ENCODE data around the gene OSR1. TPM values are rescaled to one million over a fixed set of nuclear protein-coding genes. Genes with fewer than 3 reads are reported as not detected.

The OSR1 gene
- total and polyA plus RNA-seq, 4 donors: 0.14 to 0.70 (median 0.17) TPM; not detected in 1

DNA sequence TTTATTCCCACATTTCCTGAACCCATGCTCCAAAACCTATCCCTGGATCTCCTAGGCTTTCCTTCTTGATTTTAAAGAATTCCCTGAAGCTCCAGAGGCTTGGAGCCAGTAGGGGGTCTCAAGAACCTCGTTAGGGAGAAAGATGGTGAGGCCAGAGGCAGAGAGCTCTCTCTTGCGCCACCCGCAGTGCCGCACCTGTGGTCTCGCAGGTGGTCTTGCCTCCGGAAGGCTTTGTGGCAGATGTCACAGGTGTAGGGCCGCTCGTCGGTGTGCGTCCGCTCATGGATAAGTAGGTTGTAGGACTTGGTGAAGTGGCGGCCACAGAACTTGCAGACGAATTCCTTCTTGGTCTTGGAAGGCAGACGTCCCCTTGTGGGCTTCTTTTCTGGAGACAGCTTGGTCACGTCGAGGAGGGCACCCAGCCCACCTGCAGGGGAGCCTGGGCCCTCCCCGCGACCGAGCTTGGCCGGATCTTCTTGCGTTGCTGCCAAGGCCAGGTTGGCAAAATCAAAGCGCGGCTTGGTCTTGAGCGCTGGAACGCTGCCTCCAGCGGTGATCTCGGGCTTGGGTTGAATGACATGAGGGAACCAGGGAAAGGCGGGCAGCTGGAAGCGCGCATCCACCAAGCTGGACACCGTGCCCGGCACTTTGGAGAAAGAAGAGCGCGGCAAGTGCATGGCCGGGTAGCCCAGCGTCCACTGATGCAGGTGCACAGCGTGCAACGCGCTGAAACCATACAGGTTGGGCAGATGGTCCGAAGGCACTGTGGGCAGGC, 5.3 kb downstream of the OSR1 start (continued):
- TF ChIP-seq, protein P1, sequence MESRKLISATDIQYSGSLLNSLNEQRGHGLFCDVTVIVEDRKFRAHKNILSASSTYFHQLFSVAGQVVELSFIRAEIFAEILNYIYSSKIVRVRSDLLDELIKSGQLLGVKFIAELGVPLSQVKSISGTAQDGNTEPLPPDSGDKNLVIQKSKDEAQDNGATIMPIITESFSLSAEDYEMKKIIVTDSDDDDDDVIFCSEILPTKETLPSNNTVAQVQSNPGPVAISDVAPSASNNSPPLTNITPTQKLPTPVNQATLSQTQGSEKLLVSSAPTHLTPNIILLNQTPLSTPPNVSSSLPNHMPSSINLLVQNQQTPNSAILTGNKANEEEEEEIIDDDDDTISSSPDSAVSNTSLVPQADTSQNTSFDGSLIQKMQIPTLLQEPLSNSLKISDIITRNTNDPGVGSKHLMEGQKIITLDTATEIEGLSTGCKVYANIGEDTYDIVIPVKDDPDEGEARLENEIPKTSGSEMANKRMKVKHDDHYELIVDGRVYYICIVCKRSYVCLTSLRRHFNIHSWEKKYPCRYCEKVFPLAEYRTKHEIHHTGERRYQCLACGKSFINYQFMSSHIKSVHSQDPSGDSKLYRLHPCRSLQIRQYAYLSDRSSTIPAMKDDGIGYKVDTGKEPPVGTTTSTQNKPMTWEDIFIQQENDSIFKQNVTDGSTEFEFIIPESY (IDR thresholded peaks at IDR 0.05): no peak
- TF ChIP-seq RAD21 (IDR thresholded peaks at IDR 0.05) (no peak), HNF4G (IDR thresholded peaks at IDR 0.05) (no peak)

DNA sequence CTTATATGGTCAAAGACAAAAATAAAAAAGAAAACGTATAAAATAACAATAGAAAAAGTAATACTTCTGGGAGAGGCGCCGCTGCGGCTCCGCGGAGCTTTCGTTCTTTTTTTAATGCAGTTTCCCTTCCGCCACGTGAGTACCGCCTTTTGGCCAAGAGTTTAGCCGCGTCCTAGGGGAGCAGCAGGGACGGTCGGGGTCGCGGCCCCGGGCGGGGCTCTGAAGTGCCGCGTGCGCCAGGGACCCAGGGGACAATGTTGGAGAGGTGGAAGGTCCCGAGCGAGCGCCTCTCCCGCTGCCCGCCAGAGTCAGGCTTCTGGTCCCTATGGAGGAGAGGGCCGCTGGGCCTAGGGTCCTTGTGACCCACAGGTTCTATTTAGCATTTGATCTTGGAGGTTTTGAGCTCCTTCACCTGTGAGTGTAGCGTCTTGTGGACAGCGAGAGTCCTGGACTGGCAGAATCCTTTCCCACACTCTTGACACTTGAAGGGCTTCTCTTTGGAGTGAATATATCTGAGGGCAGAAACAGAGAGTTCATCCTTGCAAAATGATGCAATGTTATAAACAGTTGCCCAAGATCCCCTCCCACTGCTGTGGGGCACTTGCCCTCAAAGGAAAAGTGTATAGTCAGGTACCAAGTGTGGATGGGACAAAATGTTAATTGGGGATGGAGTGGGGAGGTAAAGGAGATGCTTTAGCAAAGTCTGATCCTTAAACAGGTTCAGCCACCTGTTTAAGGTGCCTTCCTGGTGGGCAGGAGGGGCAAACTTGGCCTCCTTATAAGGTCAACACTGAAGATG, 6.3 kb downstream of the OSR1 start:
- Histone ChIP-seq H3K4me1 (ENCODE audit: control insufficient read depth in 4 of 4, insufficient read depth in 4 of 4, low read length in 3 of 4) (peaks cover 11 to 38% (median 23%) of the 10 kb centered on the region in 4 donors), H3K27ac (ENCODE audit: low read depth in 1 of 2, low read length in 2 of 2) (no peak overlapping the region), H3K9me3 (ENCODE audit: control insufficient read depth in 4 of 4, low read length in 3 of 4) (no peaks in the 10 kb centered on the region), H3K36me3 (ENCODE audit: control insufficient read depth in 4 of 4, insufficient read depth in 3 of 4, low read depth in 1 of 4, low read length in 3 of 4) (no peaks in the 10 kb centered on the region), H3K9ac (ENCODE audit: low read depth in 1 of 2, low read length in 2 of 2) (no peak overlapping the region), H3K27me3 (ENCODE audit: control insufficient read depth in 4 of 4, insufficient read depth in 4 of 4, low read length in 3 of 4) (peaks cover 6 to 30% (median 16%) of the 10 kb centered on the region in 4 donors), H3K4me3 (ENCODE audit: low read depth in 1 of 3, low read length in 3 of 3) (peak overlapping the region in 1 of 3 donors; percentile 28)
- TF ChIP-seq, protein P1 (IDR thresholded peaks at IDR 0.05): no peak
- TF ChIP-seq YY1 (IDR thresholded peaks at IDR 0.05) (no peak), FOXA1 (IDR thresholded peaks at IDR 0.05) (no peak), GABPA (IDR thresholded peaks at IDR 0.05 in 1 of 2, conservative IDR thresholded peaks at IDR 0.05 in 1 of 2) (no peak), RXRA (IDR thresholded peaks at IDR 0.05) (no peak), RAD21 (IDR thresholded peaks at IDR 0.05) (no peak)
- TF ChIP-seq, protein P2, sequence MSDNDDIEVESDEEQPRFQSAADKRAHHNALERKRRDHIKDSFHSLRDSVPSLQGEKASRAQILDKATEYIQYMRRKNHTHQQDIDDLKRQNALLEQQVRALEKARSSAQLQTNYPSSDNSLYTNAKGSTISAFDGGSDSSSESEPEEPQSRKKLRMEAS (IDR thresholded peaks at IDR 0.05): no peak
- WGBS: 20% methylated on average over 29 of the region's 29 CpGs
- DNase-seq (ENCODE audit: low spot score): no peak

DNA sequence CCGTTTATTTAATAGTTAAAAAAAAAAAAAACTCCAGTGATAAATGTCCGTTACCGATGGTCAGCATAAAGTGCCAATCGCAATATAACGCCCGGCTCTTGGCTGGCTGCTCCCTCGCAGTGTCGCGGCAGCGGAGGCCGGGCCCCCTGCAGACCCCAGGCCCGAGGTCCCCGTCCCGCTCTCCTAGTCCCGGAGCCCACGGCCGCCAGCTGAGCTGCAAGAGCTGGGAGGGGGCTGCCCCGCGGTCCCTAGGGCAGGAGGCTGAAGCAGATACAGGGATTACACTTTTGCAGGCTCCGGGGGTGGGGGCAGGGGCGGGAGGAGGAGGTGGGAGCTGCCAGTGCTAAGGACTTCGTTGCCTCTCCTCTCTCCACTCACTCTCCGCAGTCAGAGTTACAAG, 6.9 kb downstream of the OSR1 start:
- Histone ChIP-seq H3K9me3 (ENCODE audit: control insufficient read depth in 4 of 4, low read length in 3 of 4) (no peaks in the 10 kb centered on the region), H3K27me3 (ENCODE audit: control insufficient read depth in 4 of 4, insufficient read depth in 4 of 4, low read length in 3 of 4) (peaks cover 4 to 25% (median 13%) of the 10 kb centered on the region in 4 donors), H3K9ac (ENCODE audit: low read depth in 1 of 2, low read length in 2 of 2) (no peak overlapping the region), H3K36me3 (ENCODE audit: control insufficient read depth in 4 of 4, insufficient read depth in 3 of 4, low read depth in 1 of 4, low read length in 3 of 4) (no peaks in the 10 kb centered on the region), H3K27ac (ENCODE audit: low read depth in 1 of 2, low read length in 2 of 2) (no peak overlapping the region), H3K4me3 (ENCODE audit: low read depth in 1 of 3, low read length in 3 of 3) (peak overlapping the region in 1 of 3 donors; percentile 28), H3K4me1 (ENCODE audit: control insufficient read depth in 4 of 4, insufficient read depth in 4 of 4, low read length in 3 of 4) (peaks cover 7 to 37% (median 25%) of the 10 kb centered on the region in 4 donors)
- TF ChIP-seq JUND (IDR thresholded peaks at IDR 0.05) (no peak), GABPA (IDR thresholded peaks at IDR 0.05 in 1 of 2, conservative IDR thresholded peaks at IDR 0.05 in 1 of 2) (no peak), RXRA (IDR thresholded peaks at IDR 0.05) (no peak), SP1 (IDR thresholded peaks at IDR 0.05) (no peak)
- TF ChIP-seq, protein P2 (IDR thresholded peaks at IDR 0.05): no peak
- TF ChIP-seq, protein P3, sequence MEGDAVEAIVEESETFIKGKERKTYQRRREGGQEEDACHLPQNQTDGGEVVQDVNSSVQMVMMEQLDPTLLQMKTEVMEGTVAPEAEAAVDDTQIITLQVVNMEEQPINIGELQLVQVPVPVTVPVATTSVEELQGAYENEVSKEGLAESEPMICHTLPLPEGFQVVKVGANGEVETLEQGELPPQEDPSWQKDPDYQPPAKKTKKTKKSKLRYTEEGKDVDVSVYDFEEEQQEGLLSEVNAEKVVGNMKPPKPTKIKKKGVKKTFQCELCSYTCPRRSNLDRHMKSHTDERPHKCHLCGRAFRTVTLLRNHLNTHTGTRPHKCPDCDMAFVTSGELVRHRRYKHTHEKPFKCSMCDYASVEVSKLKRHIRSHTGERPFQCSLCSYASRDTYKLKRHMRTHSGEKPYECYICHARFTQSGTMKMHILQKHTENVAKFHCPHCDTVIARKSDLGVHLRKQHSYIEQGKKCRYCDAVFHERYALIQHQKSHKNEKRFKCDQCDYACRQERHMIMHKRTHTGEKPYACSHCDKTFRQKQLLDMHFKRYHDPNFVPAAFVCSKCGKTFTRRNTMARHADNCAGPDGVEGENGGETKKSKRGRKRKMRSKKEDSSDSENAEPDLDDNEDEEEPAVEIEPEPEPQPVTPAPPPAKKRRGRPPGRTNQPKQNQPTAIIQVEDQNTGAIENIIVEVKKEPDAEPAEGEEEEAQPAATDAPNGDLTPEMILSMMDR (IDR thresholded peaks at IDR 0.05; ENCODE audit: low read depth, low read length, missing input control): no peak
- WGBS: 21% methylated on average over 23 of the region's 23 CpGs
- no peak for DNase-seq (ENCODE audit: low spot score)
